Uterus (tissue), 2 donors: Measurements from ENCODE around the gene MOGAT1.

ENCODE experiments used
- CTCF ChIP-seq, 4 experiments: fragments of 200-600 bp in 2 of 4; fragments of 450-650 bp in 2 of 4; sonication (generic) in 2 of 4; IDR thresholded peaks; one replicate each; pipeline ENCODE4 v1.5.1; 2016 to 2019; ENCODE audit warnings: antibody characterized with exemption in 4 of 4, mild to moderate bottlenecking in 2 of 4, moderate library complexity in 1 of 4
- POLR2A ChIP-seq, 2 donors: fragments of 450-650 bp; IDR thresholded peaks; one replicate each; pipeline ENCODE4 v1.6.1; 2016; ENCODE audit warnings: antibody characterized with exemption in 2 of 2, mild to moderate bottlenecking in 1 of 2, moderate library complexity in 1 of 2

GRCh38 chr2:222646008-222646407, 25.4 kb upstream of the MOGAT1 start:
- no peak for TF ChIP-seq CTCF (IDR thresholded peaks at IDR 0.05)
- no peak for TF ChIP-seq POLR2A (IDR thresholded peaks at IDR 0.05)
